Neural crest cell (in vitro differentiated cells): ENCODE results near the gene C1D. TPM values are rescaled to one million over a fixed set of nuclear protein-coding genes. Genes with fewer than 3 reads are reported as not detected.
"Not testable (repeated sequence)": the region's sequence is repeated elsewhere in the genome, so short reads cannot be mapped to it uniquely, and the experiment has no call there.

Experiments
- DNase-seq: peaks from one replicate; pipeline ENCODE4 v3.0.0; 2021; ENCODE audit warnings: low read depth, mixed read lengths, low spot score
- H3K27ac Mint-ChIP-seq: one replicate; pipeline ENCODE4 v1.8.0; 2021; ENCODE audit warnings: mild to moderate bottlenecking, mixed read lengths; ENCODE audit not compliant: unreplicated experiment
- H3K27me3 Mint-ChIP-seq: 2 replicates; pipeline ENCODE4 v1.8.0; 2021; ENCODE audit warnings: low read depth, mild to moderate bottlenecking, mixed read lengths
- H3K36me3 Mint-ChIP-seq: 2 replicates; pipeline ENCODE4 v1.8.0; 2021; ENCODE audit warnings: low read depth, mild to moderate bottlenecking, mixed read lengths
- H3K4me1 Mint-ChIP-seq: 2 replicates; pipeline ENCODE4 v1.8.0; 2021; ENCODE audit warnings: mixed read lengths
- H3K4me3 Mint-ChIP-seq: one replicate; pipeline ENCODE4 v1.8.0; 2021; ENCODE audit warnings: mild to moderate bottlenecking, mixed read lengths
- H3K9me3 Mint-ChIP-seq: 2 replicates; pipeline ENCODE4 v1.8.0; 2021; ENCODE audit warnings: mixed read lengths
- CTCF ChIP-seq: fragments of 200-600 bp; sonication (generic); conservative IDR thresholded peaks from 2 replicates; pipeline ENCODE4 v1.5.0; 2021; ENCODE audit warnings: antibody characterized with exemption, mild to moderate bottlenecking
- total RNA-seq: library from RNA; stranded (reverse); gene quantifications from 2 replicates; pipeline ENCODE4 v1.2.1, GENCODE V29; 2021

C1D gene
- total RNA-seq, 1 donor from 2014 or later: 20.2 TPM

GRCh38 chr2:67994716-67995115 lies 68.1 kb downstream of the C1D start:
- Mint-ChIP-seq H3K27me3 (no peaks in the 10 kb centered on the region), H3K9me3 (peaks cover 4% of the 10 kb centered on the region), H3K27ac (no peak overlapping the region), H3K4me3 (no peak overlapping the region), H3K4me1 (no peaks in the 10 kb centered on the region), H3K36me3 (no peaks in the 10 kb centered on the region)
- no peak for TF ChIP-seq CTCF
- no peak for DNase-seq

- DNase-seq, H3K4me3 Mint-ChIP-seq, H3K36me3 Mint-ChIP-seq, H3K4me1 Mint-ChIP-seq, H3K27ac Mint-ChIP-seq, H3K9me3 Mint-ChIP-seq, H3K27me3 Mint-ChIP-seq: not testable (repeated sequence)
These were observed 68.7 kb downstream of the C1D start for GRCh38 chr2:67994069-67994468.

- H3K27me3 Mint-ChIP-seq: no peaks in the 10 kb centered on the region
- TF ChIP-seq CTCF: no peak
- H3K4me1 Mint-ChIP-seq: no peaks in the 10 kb centered on the region
- no peak overlapping the region for H3K4me3 Mint-ChIP-seq
- no peaks in the 10 kb centered on the region for H3K36me3 Mint-ChIP-seq
- DNase-seq: no peak
- H3K9me3 Mint-ChIP-seq: peaks cover 4% of the 10 kb centered on the region
- H3K27ac Mint-ChIP-seq: no peak overlapping the region
These were observed 69.5 kb downstream of the C1D start for GRCh38 chr2:67993329-67993728.

GRCh38 chr2:67991456-67991855 lies 71.3 kb downstream of the C1D start:
- H3K4me3 Mint-ChIP-seq: no peak overlapping the region
- TF ChIP-seq CTCF: no peak
- H3K9me3 Mint-ChIP-seq: peaks cover 4% of the 10 kb centered on the region
- peaks cover 2% of the 10 kb centered on the region for H3K27me3 Mint-ChIP-seq
- DNase-seq: no peak
- H3K36me3 Mint-ChIP-seq: no peaks in the 10 kb centered on the region
- no peak overlapping the region for H3K27ac Mint-ChIP-seq
- H3K4me1 Mint-ChIP-seq: no peaks in the 10 kb centered on the region

Other genes with a start within 250 kb of the C1D start
- 20.3 and 20.8 TPM in 2 replicates for gene PNO1, start 94.9 kb upstream of the C1D start, total RNA-seq
- 56.4 TPM in 2 replicates for gene PPP3R1, start 189.5 kb upstream of the C1D start, total RNA-seq